Neuron (in vitro differentiated cells): Measurements from ENCODE around the gene ARHGAP6.

ENCODE experiments used
- H2AFZ ChIP-seq: one replicate; pipeline ENCODE4 v1.6.1; 2013; ENCODE audit warnings: low read depth, mild to moderate bottlenecking, inconsistent platforms, low read length, moderate library complexity
- H3K27me3 ChIP-seq: one replicate; pipeline ENCODE4 v1.6.1; 2013; ENCODE audit warnings: low read length; ENCODE audit not compliant: insufficient read depth
- H3K36me3 ChIP-seq: one replicate; pipeline ENCODE4 v1.6.1; 2013; ENCODE audit warnings: low read length; ENCODE audit not compliant: insufficient read depth
- H3K4me1 ChIP-seq: one replicate; pipeline ENCODE4 v1.6.1; 2013; ENCODE audit warnings: low read length; ENCODE audit not compliant: insufficient read depth
- H3K4me3 ChIP-seq: 2 replicates; pipeline ENCODE4 v1.5.1; 2013; ENCODE audit warnings: mild to moderate bottlenecking, low read length, moderate library complexity
- H3K9me3 ChIP-seq: one replicate; pipeline ENCODE4 v1.6.1; 2013; ENCODE audit warnings: low read length

The ARHGAP6 gene

GRCh38 chrX:11449613-11450012, 216.1 kb downstream of the ARHGAP6 start:
- H3K9me3 ChIP-seq = no peaks in the 10 kb centered on the region
- H2AFZ ChIP-seq = no peak overlapping the region
- H3K4me1 ChIP-seq = no peaks in the 10 kb centered on the region
- no peak overlapping the region for H3K4me3 ChIP-seq
- no peaks in the 10 kb centered on the region for H3K36me3 ChIP-seq
- H3K27me3 ChIP-seq = no peaks in the 10 kb centered on the region

GRCh38 chrX:11447418-11447817, 218.3 kb downstream of the ARHGAP6 start:
- Histone ChIP-seq H3K27me3 (no peaks in the 10 kb centered on the region), H3K9me3 (no peaks in the 10 kb centered on the region), H3K4me3 (no peak overlapping the region), H3K4me1 (no peaks in the 10 kb centered on the region), H2AFZ (no peak overlapping the region), H3K36me3 (no peaks in the 10 kb centered on the region)

GRCh38 chrX:11446949-11447348, 218.8 kb downstream of the ARHGAP6 start:
- H3K27me3 ChIP-seq = no peaks in the 10 kb centered on the region
- no peaks in the 10 kb centered on the region for H3K36me3 ChIP-seq
- H3K9me3 ChIP-seq = no peaks in the 10 kb centered on the region
- H2AFZ ChIP-seq = no peak overlapping the region
- no peaks in the 10 kb centered on the region for H3K4me1 ChIP-seq
- H3K4me3 ChIP-seq = no peak overlapping the region

- H2AFZ ChIP-seq = no peak overlapping the region
- H3K4me3 ChIP-seq = no peak overlapping the region
- H3K4me1 ChIP-seq = no peaks in the 10 kb centered on the region
- H3K36me3 ChIP-seq = no peaks in the 10 kb centered on the region
- no peaks in the 10 kb centered on the region for H3K27me3 ChIP-seq
- no peaks in the 10 kb centered on the region for H3K9me3 ChIP-seq
Observed at GRCh38 chrX:11446336-11446735, 219.4 kb downstream of the ARHGAP6 start.

- H3K27me3 ChIP-seq = no peaks in the 10 kb centered on the region
- H2AFZ ChIP-seq = no peak overlapping the region
- H3K9me3 ChIP-seq = no peaks in the 10 kb centered on the region
- no peak overlapping the region for H3K4me3 ChIP-seq
- no peaks in the 10 kb centered on the region for H3K4me1 ChIP-seq
- H3K36me3 ChIP-seq = no peaks in the 10 kb centered on the region
Observed at GRCh38 chrX:11445540-11445939, 220.2 kb downstream of the ARHGAP6 start.

- no peaks in the 10 kb centered on the region for H3K36me3 ChIP-seq
- no peaks in the 10 kb centered on the region for H3K9me3 ChIP-seq
- no peaks in the 10 kb centered on the region for H3K27me3 ChIP-seq
- H3K4me3 ChIP-seq = no peak overlapping the region
- no peaks in the 10 kb centered on the region for H3K4me1 ChIP-seq
- H2AFZ ChIP-seq = no peak overlapping the region
Observed at GRCh38 chrX:11444052-11444451, 221.7 kb downstream of the ARHGAP6 start.

GRCh38 chrX:11439846-11440245, 225.9 kb downstream of the ARHGAP6 start:
- Histone ChIP-seq H3K4me3 (no peak overlapping the region), H3K4me1 (no peaks in the 10 kb centered on the region), H3K27me3 (no peaks in the 10 kb centered on the region), H2AFZ (no peak overlapping the region), H3K9me3 (no peaks in the 10 kb centered on the region), H3K36me3 (no peaks in the 10 kb centered on the region)

GRCh38 chrX:11438767-11439166, 227.0 kb downstream of the ARHGAP6 start:
- Histone ChIP-seq H3K27me3 (no peaks in the 10 kb centered on the region), H3K4me1 (no peaks in the 10 kb centered on the region), H3K9me3 (no peaks in the 10 kb centered on the region), H3K36me3 (no peaks in the 10 kb centered on the region), H3K4me3 (no peak overlapping the region), H2AFZ (no peak overlapping the region)

- Histone ChIP-seq H3K4me1 (no peaks in the 10 kb centered on the region), H3K4me3 (no peak overlapping the region), H3K36me3 (no peaks in the 10 kb centered on the region), H2AFZ (no peak overlapping the region), H3K9me3 (no peaks in the 10 kb centered on the region), H3K27me3 (no peaks in the 10 kb centered on the region)
Observed at GRCh38 chrX:11438380-11438723, 227.4 kb downstream of the ARHGAP6 start.

GRCh38 chrX:11437642-11438379, 227.9 kb downstream of the ARHGAP6 start:
- Histone ChIP-seq H3K9me3 (no peaks in the 10 kb centered on the region), H3K36me3 (no peaks in the 10 kb centered on the region), H3K27me3 (no peaks in the 10 kb centered on the region), H3K4me3 (no peak overlapping the region), H2AFZ (no peak overlapping the region), H3K4me1 (no peaks in the 10 kb centered on the region)

GRCh38 chrX:11435568-11435967, 230.2 kb downstream of the ARHGAP6 start:
- no peaks in the 10 kb centered on the region for H3K27me3 ChIP-seq
- H3K4me1 ChIP-seq = no peaks in the 10 kb centered on the region
- H3K9me3 ChIP-seq = no peaks in the 10 kb centered on the region
- H2AFZ ChIP-seq = no peak overlapping the region
- no peaks in the 10 kb centered on the region for H3K36me3 ChIP-seq
- no peak overlapping the region for H3K4me3 ChIP-seq

- Histone ChIP-seq H3K4me1 (no peaks in the 10 kb centered on the region), H3K4me3 (no peak overlapping the region), H3K36me3 (no peaks in the 10 kb centered on the region), H2AFZ (no peak overlapping the region), H3K27me3 (no peaks in the 10 kb centered on the region), H3K9me3 (no peaks in the 10 kb centered on the region)
Observed at GRCh38 chrX:11434607-11435006, 231.1 kb downstream of the ARHGAP6 start.

GRCh38 chrX:11431786-11432185, 233.9 kb downstream of the ARHGAP6 start:
- Histone ChIP-seq H3K4me3 (no peak overlapping the region), H2AFZ (no peak overlapping the region), H3K27me3 (no peaks in the 10 kb centered on the region), H3K9me3 (no peaks in the 10 kb centered on the region), H3K4me1 (no peaks in the 10 kb centered on the region), H3K36me3 (no peaks in the 10 kb centered on the region)

GRCh38 chrX:11430271-11430670, 235.4 kb downstream of the ARHGAP6 start:
- Histone ChIP-seq H3K9me3 (no peaks in the 10 kb centered on the region), H3K4me1 (no peaks in the 10 kb centered on the region), H3K36me3 (no peaks in the 10 kb centered on the region), H3K4me3 (no peak overlapping the region), H3K27me3 (no peaks in the 10 kb centered on the region), H2AFZ (no peak overlapping the region)
